ENCODE measurements around the gene ZBTB17.

GRCh38 chr1:15902882-15903281, 73.0 kb downstream of the ZBTB17 start:
- TF ChIP-seq CTCF (IDR thresholded peaks at IDR 0.05), result no peak
- no peak for TF ChIP-seq EP300 (IDR thresholded peaks at IDR 0.05; ENCODE audit: low read depth)

Data from transverse colon (tissue), 3 donors.